Colonic mucosa (tissue), 4 donors: ENCODE measurements around the gene GPHA2. TPM values are rescaled to one million over a fixed set of nuclear protein-coding genes. Genes with fewer than 3 reads are reported as not detected.

ENCODE experiments used
- DNase-seq: peaks from one replicate; pipeline ENCODE4 v3.0.0-alpha.2; 2020
- H3K27ac ChIP-seq: fragments of 200-600 bp; one replicate; pipeline ENCODE4 v1.8.0; 2021
- H3K27me3 ChIP-seq: fragments of 200-600 bp; one replicate; pipeline ENCODE4 v1.8.0; 2021
- H3K36me3 ChIP-seq: fragments of 200-600 bp; one replicate; pipeline ENCODE4 v1.8.0; 2021
- H3K4me1 ChIP-seq: fragments of 200-600 bp; one replicate; pipeline ENCODE4 v1.8.0; 2021; ENCODE audit warnings: mild to moderate bottlenecking
- H3K4me3 ChIP-seq: fragments of 200-600 bp; one replicate; pipeline ENCODE4 v1.8.0; 2021
- H3K9ac ChIP-seq, 2 donors: one replicate each; pipeline ENCODE4 v1.7.0; 2013; ENCODE audit warnings: control low read depth in 2 of 2, low read depth in 2 of 2, low read length in 2 of 2
- H3K9me3 ChIP-seq: fragments of 200-600 bp; one replicate; pipeline ENCODE4 v1.8.0; 2021
- CTCF ChIP-seq: fragments of 200-600 bp; IDR thresholded peaks from one replicate; pipeline ENCODE4 v1.8.0; 2022; ENCODE audit warnings: antibody characterized with exemption, mild to moderate bottlenecking
- intact Hi-C: fragments of 100-400 bp; cut with DNase I; formaldehyde crosslinking; loops from one replicate; pipeline ENCODE4 v1.14.1; 2022
- total RNA-seq, 2 donors: library from RNA; stranded (reverse); fragmentation: NEBNext Ultra II Directional in 1 of 2; extraction: Animal tissue kit (Norgen Biotek cat#: 25700) in 1 of 2; gene quantifications; one replicate each; pipeline ENCODE4 v1.2.1, GENCODE V29; 2021
- donor health status: healthy.
- donor health status: DM: no; HTN: no; CAD: no.
- donor health status: DM: no; HTN: no; CAD: no.

GPHA2 gene
- total RNA-seq, 2 donors from 2014 or later = not detected

- H3K9ac ChIP-seq = no peak overlapping the region
- no peaks in the 10 kb centered on the region for H3K9me3 ChIP-seq
- no peaks in the 10 kb centered on the region for H3K27me3 ChIP-seq
- intact Hi-C loops = no loop called here
- H3K36me3 ChIP-seq = peaks cover 9% of the 10 kb centered on the region
- TF ChIP-seq CTCF = no peak
- no peak overlapping the region for H3K4me3 ChIP-seq
- no peaks in the 10 kb centered on the region for H3K4me1 ChIP-seq
- DNase-seq = no peak
- H3K27ac ChIP-seq = no peak overlapping the region
Observed at GRCh38 chr11:64905516-64906313, 30.0 kb downstream of the GPHA2 start.

- Histone ChIP-seq H3K9me3 (no peaks in the 10 kb centered on the region), H3K36me3 (peaks cover 5% of the 10 kb centered on the region), H3K4me3 (no peak overlapping the region), H3K4me1 (no peaks in the 10 kb centered on the region), H3K27me3 (no peaks in the 10 kb centered on the region), H3K27ac (no peak overlapping the region), H3K9ac (no peak overlapping the region)
- intact Hi-C loops = no loop called here
- DNase-seq = no peak
- TF ChIP-seq CTCF = no peak
Observed at GRCh38 chr11:64903291-64903833, 32.3 kb downstream of the GPHA2 start.

GRCh38 chr11:64902102-64902900 lies 33.4 kb downstream of the GPHA2 start:
- no peaks in the 10 kb centered on the region for H3K4me1 ChIP-seq
- no peaks in the 10 kb centered on the region for H3K27me3 ChIP-seq
- no peak for DNase-seq
- no peak for TF ChIP-seq CTCF
- no peaks in the 10 kb centered on the region for H3K9me3 ChIP-seq
- no peak overlapping the region for H3K4me3 ChIP-seq
- intact Hi-C loops = no loop called here
- H3K9ac ChIP-seq = no peak overlapping the region
- H3K27ac ChIP-seq = no peak overlapping the region
- H3K36me3 ChIP-seq = peaks cover 5% of the 10 kb centered on the region

GRCh38 chr11:64900774-64901173 lies 34.9 kb downstream of the GPHA2 start:
- TF ChIP-seq CTCF = no peak
- Histone ChIP-seq H3K27ac (no peak overlapping the region), H3K27me3 (no peaks in the 10 kb centered on the region), H3K4me3 (no peak overlapping the region), H3K36me3 (peaks cover 5% of the 10 kb centered on the region), H3K9me3 (no peaks in the 10 kb centered on the region), H3K9ac (no peak overlapping the region), H3K4me1 (no peaks in the 10 kb centered on the region)
- intact Hi-C loops = no loop called here
- DNase-seq = no peak

- Histone ChIP-seq H3K27ac (no peak overlapping the region), H3K36me3 (peaks cover 5% of the 10 kb centered on the region), H3K9ac (no peak overlapping the region), H3K4me1 (no peaks in the 10 kb centered on the region), H3K9me3 (no peaks in the 10 kb centered on the region), H3K27me3 (no peaks in the 10 kb centered on the region), H3K4me3 (no peak overlapping the region)
- intact Hi-C loops = no loop called here
- no peak for DNase-seq
- no peak for TF ChIP-seq CTCF
Observed at GRCh38 chr11:64900263-64900678, 35.4 kb downstream of the GPHA2 start.
